ENCODE data around the gene SYNDIG1L. TPM values are rescaled to one million over a fixed set of nuclear protein-coding genes. Genes with fewer than 3 reads are reported as not detected.
"Not testable (repeated sequence)": the region's sequence is repeated elsewhere in the genome, so short reads cannot be mapped to it uniquely, and the experiment has no call there.

Gene SYNDIG1L
- total and polyA plus RNA-seq, 3 donors from 2014 or later, result 0.16 to 0.25 (median 0.21) TPM

DNA sequence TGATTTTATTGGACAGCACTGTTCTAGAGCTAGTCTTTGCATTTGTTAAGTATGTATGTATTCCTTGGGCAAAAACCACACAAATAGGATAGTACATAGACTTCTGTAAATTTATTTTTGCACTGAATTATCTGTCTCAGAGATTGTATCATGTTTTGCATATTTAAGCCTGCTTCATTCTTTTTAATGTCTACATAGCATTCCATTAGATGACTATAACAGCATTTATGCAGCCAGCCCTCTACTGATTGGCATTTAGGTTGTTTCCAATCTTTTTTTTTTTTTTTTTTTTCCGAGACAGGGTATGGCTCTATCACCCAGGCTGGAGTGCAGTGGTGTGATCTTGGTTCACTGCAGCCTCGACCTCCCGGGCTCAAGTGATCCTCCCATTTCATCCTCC is 34.5 kb downstream of the SYNDIG1L start:
- WGBS, 2 donors, result 95 to 96% methylated on average over 3 of the region's 3 CpGs
- no peaks in the 10 kb centered on the region for H3K9me3 ChIP-seq
- TF ChIP-seq, protein P1, sequence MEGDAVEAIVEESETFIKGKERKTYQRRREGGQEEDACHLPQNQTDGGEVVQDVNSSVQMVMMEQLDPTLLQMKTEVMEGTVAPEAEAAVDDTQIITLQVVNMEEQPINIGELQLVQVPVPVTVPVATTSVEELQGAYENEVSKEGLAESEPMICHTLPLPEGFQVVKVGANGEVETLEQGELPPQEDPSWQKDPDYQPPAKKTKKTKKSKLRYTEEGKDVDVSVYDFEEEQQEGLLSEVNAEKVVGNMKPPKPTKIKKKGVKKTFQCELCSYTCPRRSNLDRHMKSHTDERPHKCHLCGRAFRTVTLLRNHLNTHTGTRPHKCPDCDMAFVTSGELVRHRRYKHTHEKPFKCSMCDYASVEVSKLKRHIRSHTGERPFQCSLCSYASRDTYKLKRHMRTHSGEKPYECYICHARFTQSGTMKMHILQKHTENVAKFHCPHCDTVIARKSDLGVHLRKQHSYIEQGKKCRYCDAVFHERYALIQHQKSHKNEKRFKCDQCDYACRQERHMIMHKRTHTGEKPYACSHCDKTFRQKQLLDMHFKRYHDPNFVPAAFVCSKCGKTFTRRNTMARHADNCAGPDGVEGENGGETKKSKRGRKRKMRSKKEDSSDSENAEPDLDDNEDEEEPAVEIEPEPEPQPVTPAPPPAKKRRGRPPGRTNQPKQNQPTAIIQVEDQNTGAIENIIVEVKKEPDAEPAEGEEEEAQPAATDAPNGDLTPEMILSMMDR (IDR thresholded peaks at IDR 0.05), result no peak
- no peak for TF ChIP-seq POLR2A (IDR thresholded peaks at IDR 0.05)

DNA sequence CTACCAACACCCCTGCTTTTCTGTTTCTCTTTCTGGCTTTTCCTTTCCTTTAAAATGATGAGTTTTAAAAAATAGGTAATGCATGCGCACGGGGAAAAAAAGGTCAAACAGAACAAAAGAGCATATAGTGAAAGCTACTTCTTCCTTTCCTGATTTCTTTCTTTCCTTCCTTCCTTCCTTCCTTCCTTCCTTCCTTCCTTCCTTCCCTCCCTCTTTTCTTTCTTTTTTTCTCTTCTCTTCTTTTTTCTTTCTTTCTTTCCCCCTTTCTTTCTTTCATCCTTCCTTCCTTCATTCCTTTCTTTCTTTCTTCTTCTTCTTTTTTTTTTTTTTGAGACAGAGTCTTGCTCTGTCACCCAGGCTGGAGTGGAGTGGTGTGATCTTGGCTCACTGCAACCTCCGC is 35.5 kb downstream of the SYNDIG1L start:
- DNase-seq; H3K4me3 ChIP-seq; H3K27ac ChIP-seq; intact Hi-C loops (cut with DNase I; ENCODE audit: low total_unique reads); H3K27me3 ChIP-seq; H3K4me1 ChIP-seq; H3K9me3 ChIP-seq; H3K36me3 ChIP-seq (ENCODE audit: low read depth, missing control alignments): not testable (repeated sequence)
- WGBS, 2 donors, result 81 to 92% methylated on average over 3 of the region's 3 CpGs

More for the DNA sequence above, 34.5 kb downstream of the SYNDIG1L start:
- intact Hi-C loops (cut with DNase I; ENCODE audit: low total_unique reads), result no loop called here
- Histone ChIP-seq H3K27me3 (no peaks in the 10 kb centered on the region), H3K36me3 (ENCODE audit: low read depth, missing control alignments) (no peaks in the 10 kb centered on the region), H3K4me3 (no peak overlapping the region), H3K4me1 (no peaks in the 10 kb centered on the region), H3K27ac (no peak overlapping the region)
- DNase-seq, result no peak

DNA sequence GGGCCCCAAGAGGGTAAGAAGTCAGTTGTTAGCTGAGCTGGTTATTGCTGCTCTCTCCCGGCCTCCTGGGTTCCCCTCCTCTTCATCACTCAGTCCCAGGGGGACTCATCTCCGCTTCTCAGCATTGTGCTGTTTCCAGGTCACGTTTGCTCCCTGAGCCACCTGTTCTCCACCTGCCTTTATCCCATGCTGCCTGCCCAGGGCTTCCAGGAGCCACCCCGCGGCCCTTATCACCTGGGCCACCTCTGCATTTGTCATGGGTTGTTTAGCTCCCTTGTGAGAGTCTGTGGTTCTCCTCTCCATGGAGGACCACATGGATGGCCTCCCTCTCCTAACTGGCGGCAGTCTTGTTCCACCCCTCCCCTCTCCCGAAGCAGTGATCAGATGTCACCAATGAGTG is 36.0 kb downstream of the SYNDIG1L start:
- H3K4me1 ChIP-seq, result no peaks in the 10 kb centered on the region
- intact Hi-C loops (cut with DNase I; ENCODE audit: low total_unique reads), result no loop called here
- no peaks in the 10 kb centered on the region for H3K9me3 ChIP-seq
- no peak overlapping the region for H3K4me3 ChIP-seq
- TF ChIP-seq, protein P1 (IDR thresholded peaks at IDR 0.05), result no peak
- TF ChIP-seq POLR2A (IDR thresholded peaks at IDR 0.05), result no peak
- H3K27me3 ChIP-seq, result no peaks in the 10 kb centered on the region
- no peaks in the 10 kb centered on the region for H3K36me3 ChIP-seq (ENCODE audit: low read depth, missing control alignments)
- 86 to 89% methylated on average over 7 of the region's 7 CpGs for WGBS, 2 donors
- no peak for DNase-seq
- H3K27ac ChIP-seq, result no peak overlapping the region

GRCh38 chr14:74382231-74382630 is 43.8 kb downstream of the SYNDIG1L start:
- WGBS, 2 donors, result 88% methylated on average over 4 of the region's 4 CpGs
- Histone ChIP-seq H3K4me1 (no peaks in the 10 kb centered on the region), H3K9me3 (no peaks in the 10 kb centered on the region), H3K27me3 (no peaks in the 10 kb centered on the region), H3K27ac (no peak overlapping the region), H3K4me3 (no peak overlapping the region), H3K36me3 (ENCODE audit: low read depth, missing control alignments) (no peaks in the 10 kb centered on the region)
- intact Hi-C loops (cut with DNase I; ENCODE audit: low total_unique reads), result no loop called here
- no peak for DNase-seq
- TF ChIP-seq POLR2A (IDR thresholded peaks at IDR 0.05), result no peak
- TF ChIP-seq, protein P1 (IDR thresholded peaks at IDR 0.05), result no peak

DNA sequence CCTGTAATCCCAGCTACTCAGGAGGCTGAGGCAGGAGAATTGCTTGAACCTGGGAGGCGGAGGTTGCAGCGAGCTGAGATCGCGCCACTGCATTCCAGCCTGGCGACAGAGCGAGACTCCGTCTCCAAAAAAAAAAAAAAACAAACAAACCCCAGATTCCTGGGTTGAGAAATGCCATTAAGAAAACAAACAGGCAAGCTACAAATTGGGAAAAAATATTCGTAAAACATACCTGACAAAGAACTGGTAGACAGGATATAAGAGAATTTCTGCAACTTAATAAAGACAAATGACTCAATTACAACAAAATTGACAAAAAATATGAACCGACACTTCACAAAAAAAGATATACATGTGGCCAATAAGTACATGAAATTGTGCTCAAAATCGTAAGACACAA is 44.4 kb downstream of the SYNDIG1L start:
- H3K9me3 ChIP-seq; H3K36me3 ChIP-seq (ENCODE audit: low read depth, missing control alignments); intact Hi-C loops (cut with DNase I; ENCODE audit: low total_unique reads); DNase-seq; H3K4me3 ChIP-seq; H3K27me3 ChIP-seq; H3K4me1 ChIP-seq; H3K27ac ChIP-seq: not testable (repeated sequence)
- 72 to 82% methylated on average over 10 of the region's 10 CpGs for WGBS, 2 donors

DNA sequence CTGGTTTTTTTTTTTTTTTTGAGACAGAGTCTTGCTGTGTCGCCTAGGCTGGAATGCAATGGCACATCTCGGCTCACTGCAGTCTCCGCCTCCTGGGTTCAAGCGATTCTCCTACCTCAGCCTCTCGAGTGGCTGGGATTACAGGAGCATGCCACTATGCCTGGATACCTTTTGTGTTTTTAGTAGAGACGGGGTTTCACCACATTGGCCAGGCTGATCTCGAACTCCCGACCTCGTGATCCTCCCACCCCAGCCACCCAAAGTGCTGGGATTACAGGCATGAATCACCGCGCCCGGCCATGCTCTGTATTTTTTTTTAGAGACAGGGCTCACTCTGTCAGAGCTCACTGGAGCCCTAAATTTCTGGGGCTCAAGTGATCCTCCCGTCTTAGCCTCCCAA is 45.2 kb downstream of the SYNDIG1L start:
- Histone ChIP-seq H3K4me3 (no peak overlapping the region), H3K9me3 (no peaks in the 10 kb centered on the region), H3K27ac (no peak overlapping the region), H3K4me1 (no peaks in the 10 kb centered on the region), H3K36me3 (ENCODE audit: low read depth, missing control alignments) (no peaks in the 10 kb centered on the region), H3K27me3 (no peaks in the 10 kb centered on the region)
- no peak for DNase-seq
- TF ChIP-seq POLR2A (IDR thresholded peaks at IDR 0.05), result no peak
- TF ChIP-seq, protein P1 (IDR thresholded peaks at IDR 0.05), result no peak
- 84 to 89% methylated on average over 11 to 13 of the region's 13 CpGs for WGBS, 2 donors
- intact Hi-C loops (cut with DNase I; ENCODE audit: low total_unique reads), result no loop called here

Measured in testis (tissue), 3 donors.